BLaER1 treated with 17β-estradiol and CSF1 and Interleukin-3, amounts not matched to agents 10 nM and 100 nM (cell line): ENCODE measurements around the gene POC1A.

Experiments used
- H3K27ac ChIP-seq, 11 experiments: shearing (Covaris generic); formaldehyde crosslinking; 2 replicates each; pipeline ENCODE4 v1.8.1; 2022
- H3K27me3 ChIP-seq, 11 experiments: shearing (Covaris generic); formaldehyde crosslinking; 2 replicates each; pipeline ENCODE4 v1.8.1; 2022
- H3K36me3 ChIP-seq, 11 experiments: shearing (Covaris generic); formaldehyde crosslinking; 2 replicates each; pipeline ENCODE4 v1.8.1; 2022
- H3K4me1 ChIP-seq, 10 experiments: shearing (Covaris generic); formaldehyde crosslinking; 2 replicates each; pipeline ENCODE4 v1.8.1; 2022
- H3K4me2 ChIP-seq, 11 experiments: shearing (Covaris generic); formaldehyde crosslinking; 2 replicates each; pipeline ENCODE4 v1.8.1; 2022
- H3K4me3 ChIP-seq, 10 experiments: shearing (Covaris generic); formaldehyde crosslinking; 2 replicates each; pipeline ENCODE4 v1.8.1; 2022
- H3K9ac ChIP-seq, 11 experiments: shearing (Covaris generic); formaldehyde crosslinking; 2 replicates each; pipeline ENCODE4 v1.8.1; 2022
- H3K9me3 ChIP-seq, 11 experiments: shearing (Covaris generic); formaldehyde crosslinking; replicated peaks in 1 of 11; 2 replicates each; pipeline ENCODE4 v1.8.1; 2022
- H4K20me1 ChIP-seq, 11 experiments: shearing (Covaris generic); formaldehyde crosslinking; 2 replicates each; pipeline ENCODE4 v1.8.1; 2022
- Cebpa-rat ChIP-seq, 11 experiments: shearing (Covaris generic); IDR thresholded peaks; 2 replicates each; pipeline ENCODE4 v1.8.1; 2022

POC1A gene

GRCh38 chr3:52076896-52077780, 77.1 kb downstream of the POC1A start:
- H3K4me3 ChIP-seq: no peak overlapping the region
- H3K27me3 ChIP-seq: no peaks in the 10 kb centered on the region
- H3K27ac ChIP-seq: no peak overlapping the region
- H3K4me2 ChIP-seq: no peak overlapping the region
- peaks cover 0 to 52% (median 0%) of the 10 kb centered on the region in 11 experiments; a peak in 7 of 22 replicates for H4K20me1 ChIP-seq
- H3K9me3 ChIP-seq: no peaks in the 10 kb centered on the region
- no peak overlapping the region for H3K9ac ChIP-seq
- TF ChIP-seq Cebpa-rat (IDR thresholded peaks at IDR 0.05): no peak
- H3K36me3 ChIP-seq: peaks cover 0 to 74% (median 34%) of the 10 kb centered on the region in 11 experiments; a peak in 18 of 22 replicates
- H3K4me1 ChIP-seq: peaks cover 0 to 21% (median 9%) of the 10 kb centered on the region in 10 experiments; a peak in 17 of 20 replicates

GRCh38 chr3:52073490-52073889, 80.7 kb downstream of the POC1A start:
- Histone ChIP-seq H3K4me3 (no peak overlapping the region), H3K27ac (no peak overlapping the region), H4K20me1 (peaks cover 0 to 38% (median 0%) of the 10 kb centered on the region in 11 experiments; a peak in 4 of 22 replicates), H3K9me3 (no peaks in the 10 kb centered on the region), H3K4me1 (peaks cover 25 to 46% (median 30%) of the 10 kb centered on the region in 10 experiments), H3K4me2 (peak overlapping the region in 2 of 11 experiments; percentile 8 to 56; a peak in 4 of 22 replicates), H3K27me3 (no peaks in the 10 kb centered on the region), H3K36me3 (peaks cover 0 to 42% (median 25%) of the 10 kb centered on the region in 11 experiments; a peak in 18 of 22 replicates), H3K9ac (no peak overlapping the region)
- no peak for TF ChIP-seq Cebpa-rat (IDR thresholded peaks at IDR 0.05)

DNA sequence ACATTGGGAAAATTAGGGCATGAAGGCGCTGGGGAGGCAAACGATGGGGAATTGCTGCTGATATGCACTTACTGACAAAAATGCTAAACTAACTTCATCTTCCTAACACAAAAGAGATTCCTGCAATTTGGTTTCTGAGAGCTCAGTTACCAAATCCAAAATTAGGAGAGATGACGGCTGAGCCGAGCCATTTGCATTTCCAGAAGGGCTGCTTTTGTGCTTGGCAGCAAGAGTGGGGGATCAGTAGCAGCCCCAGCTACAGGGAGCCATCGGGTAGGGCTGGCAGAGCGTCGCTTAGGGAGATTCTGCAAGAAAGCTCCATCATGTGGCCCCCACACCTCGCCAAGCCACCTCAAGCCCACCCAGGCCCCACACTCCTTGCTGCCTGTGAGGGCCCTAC, 81.8 kb downstream of the POC1A start:
- peaks cover 0 to 31% (median 0%) of the 10 kb centered on the region in 11 experiments; a peak in 4 of 22 replicates for H4K20me1 ChIP-seq
- H3K4me1 ChIP-seq: peaks cover 25 to 48% (median 30%) of the 10 kb centered on the region in 10 experiments
- no peak overlapping the region for H3K9ac ChIP-seq
- no peak overlapping the region for H3K4me3 ChIP-seq
- no peaks in the 10 kb centered on the region for H3K27me3 ChIP-seq
- no peak for TF ChIP-seq Cebpa-rat (IDR thresholded peaks at IDR 0.05)
- peak overlapping the region in 6 of 11 experiments; percentile 77 to 88 (median 80); a peak in 6 of 22 replicates for H3K4me2 ChIP-seq
- H3K36me3 ChIP-seq: peaks cover 0 to 42% (median 25%) of the 10 kb centered on the region in 11 experiments; a peak in 18 of 22 replicates
- H3K27ac ChIP-seq: no peak overlapping the region
- no peaks in the 10 kb centered on the region for H3K9me3 ChIP-seq

- Histone ChIP-seq H3K9me3 (no peaks in the 10 kb centered on the region), H3K27me3 (no peaks in the 10 kb centered on the region), H3K36me3 (peaks cover 0 to 37% (median 25%) of the 10 kb centered on the region in 11 experiments; a peak in 18 of 22 replicates), H3K4me2 (peak overlapping the region in 10 of 11 experiments; percentile 77 to 90 (median 83); a peak in 21 of 22 replicates), H3K4me1 (peaks cover 25 to 48% (median 30%) of the 10 kb centered on the region in 10 experiments), H3K27ac (no peak overlapping the region), H3K4me3 (no peak overlapping the region), H4K20me1 (peaks cover 0 to 26% (median 0%) of the 10 kb centered on the region in 11 experiments; a peak in 4 of 22 replicates), H3K9ac (no peak overlapping the region)
- TF ChIP-seq Cebpa-rat (IDR thresholded peaks at IDR 0.05): no peak
Measured at GRCh38 chr3:52072020-52072419, 82.2 kb downstream of the POC1A start.

- Histone ChIP-seq H3K27ac (peak overlapping the region in 10 of 11 experiments; percentile 22 to 69 (median 52); a peak in 17 of 22 replicates), H3K27me3 (no peaks in the 10 kb centered on the region), H3K4me2 (peak overlapping the region; percentile 77 to 90 (median 82)), H3K36me3 (peaks cover 0 to 27% (median 24%) of the 10 kb centered on the region in 11 experiments; a peak in 18 of 22 replicates), H3K4me3 (peak overlapping the region in 1 of 10 experiments; percentile 25; a peak in 1 of 20 replicates), H3K9ac (peak overlapping the region in 9 of 11 experiments; percentile 9 to 22 (median 14); a peak in 7 of 22 replicates), H3K9me3 (no peaks in the 10 kb centered on the region), H4K20me1 (peaks cover 0 to 19% (median 0%) of the 10 kb centered on the region in 11 experiments; a peak in 3 of 22 replicates), H3K4me1 (peaks cover 25 to 50% (median 30%) of the 10 kb centered on the region in 10 experiments)
- no peak for TF ChIP-seq Cebpa-rat (IDR thresholded peaks at IDR 0.05)
Measured at GRCh38 chr3:52070724-52071621, 83.2 kb downstream of the POC1A start.

GRCh38 chr3:52069855-52070254, 84.4 kb downstream of the POC1A start:
- Histone ChIP-seq H3K27me3 (no peaks in the 10 kb centered on the region), H4K20me1 (peaks cover 0 to 19% (median 0%) of the 10 kb centered on the region in 11 experiments; a peak in 3 of 22 replicates), H3K36me3 (peaks cover 0 to 16% (median 13%) of the 10 kb centered on the region in 11 experiments; a peak in 17 of 22 replicates), H3K4me2 (peak overlapping the region; percentile 77 to 90 (median 82); a peak in 18 of 22 replicates), H3K27ac (peak overlapping the region in 1 of 11 experiments; percentile 69; a peak in 1 of 22 replicates), H3K9me3 (no peaks in the 10 kb centered on the region), H3K4me1 (peaks cover 25 to 61% (median 37%) of the 10 kb centered on the region in 10 experiments), H3K4me3 (no peak overlapping the region), H3K9ac (peak overlapping the region in 1 of 11 experiments; percentile 22; a peak in 1 of 22 replicates)
- TF ChIP-seq Cebpa-rat (IDR thresholded peaks at IDR 0.05): no peak

DNA sequence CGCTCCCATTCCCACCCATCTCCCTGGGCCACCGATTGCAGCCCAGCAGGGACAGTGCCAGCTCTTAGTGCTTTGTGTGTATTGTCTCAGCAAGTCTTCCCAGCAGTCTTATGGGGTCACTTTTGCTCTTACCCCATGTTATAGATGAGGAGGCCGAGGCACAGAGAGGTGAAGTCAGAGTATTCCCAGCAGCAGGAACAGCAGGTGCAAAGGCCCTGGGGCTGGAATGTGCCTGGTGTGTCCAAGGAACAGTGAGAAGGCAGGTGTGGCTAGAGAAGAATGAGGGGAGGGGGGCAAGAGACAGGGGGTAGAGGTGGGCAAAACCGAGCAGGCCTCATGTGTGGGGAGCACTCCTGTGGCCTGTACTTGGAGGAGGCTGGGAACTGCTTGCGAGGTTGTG, 85.1 kb downstream of the POC1A start:
- no peak for TF ChIP-seq Cebpa-rat (IDR thresholded peaks at IDR 0.05)
- Histone ChIP-seq H3K27me3 (no peaks in the 10 kb centered on the region), H3K9me3 (no peaks in the 10 kb centered on the region), H3K27ac (no peak overlapping the region), H3K9ac (no peak overlapping the region), H3K4me3 (no peak overlapping the region), H3K36me3 (peaks cover 0 to 9% (median 6%) of the 10 kb centered on the region in 11 experiments; a peak in 15 of 22 replicates), H3K4me1 (peaks cover 25 to 62% (median 37%) of the 10 kb centered on the region in 10 experiments), H3K4me2 (0 out of 22 replicates have a peak overlapping the region, but pooled peaks of 1 of the 11 experiments have one; percentile 81), H4K20me1 (peaks cover 0 to 19% (median 0%) of the 10 kb centered on the region in 11 experiments; a peak in 3 of 22 replicates)

DNA sequence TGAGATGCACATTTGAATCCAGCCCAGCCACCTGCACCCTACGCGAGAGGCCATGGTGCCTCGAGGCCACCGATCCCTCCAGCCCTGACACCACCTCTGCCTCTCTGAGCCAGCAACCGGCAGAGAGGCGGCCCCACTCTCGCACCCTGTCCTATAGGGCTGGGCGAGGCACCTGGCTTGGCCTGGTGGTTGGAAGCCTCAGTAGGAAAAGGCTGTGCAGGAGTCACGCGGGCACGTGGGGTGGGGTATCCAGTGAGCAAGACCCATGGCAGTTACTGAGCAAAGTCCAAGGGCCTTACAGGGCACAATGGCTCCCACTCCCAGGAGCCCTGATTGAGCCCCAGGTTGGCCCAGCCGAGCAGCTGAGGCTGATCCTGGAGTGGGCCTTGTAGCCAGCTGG, 85.5 kb downstream of the POC1A start:
- Histone ChIP-seq H3K4me1 (peaks cover 25 to 60% (median 37%) of the 10 kb centered on the region in 10 experiments), H3K9ac (no peak overlapping the region), H3K4me2 (no peak overlapping the region), H4K20me1 (peaks cover 0 to 19% (median 0%) of the 10 kb centered on the region in 11 experiments; a peak in 3 of 22 replicates), H3K27me3 (no peaks in the 10 kb centered on the region), H3K9me3 (no peaks in the 10 kb centered on the region), H3K27ac (no peak overlapping the region), H3K36me3 (peaks cover 0 to 4% (median 2%) of the 10 kb centered on the region in 11 experiments; a peak in 8 of 22 replicates), H3K4me3 (no peak overlapping the region)
- no peak for TF ChIP-seq Cebpa-rat (IDR thresholded peaks at IDR 0.05)
